Subcutaneous abdominal adipose tissue (tissue), 5 donors: ENCODE measurements around the gene IBTK.
A peak's percentile ranks its signal among the peaks of the same experiment; 100 is the strongest.
"Not testable (repeated sequence)": the region's sequence is repeated elsewhere in the genome, so short reads cannot be mapped to it uniquely, and the experiment has no call there.

Source experiments
- H3K27ac ChIP-seq: one replicate; pipeline ENCODE4 v1.7.0; 2013; ENCODE audit warnings: low read depth, mild to moderate bottlenecking, inconsistent platforms, low read length, moderate library complexity
- H3K27me3 ChIP-seq, 5 donors: one replicate each; pipeline ENCODE4 v1.7.0; 2013; ENCODE audit warnings: low read length in 5 of 5, inconsistent platforms in 1 of 5; ENCODE audit not compliant: control insufficient read depth in 5 of 5, insufficient read depth in 4 of 5
- H3K36me3 ChIP-seq, 5 donors: one replicate each; pipeline ENCODE4 v1.7.0; 2013; ENCODE audit warnings: low read length in 5 of 5; ENCODE audit not compliant: control insufficient read depth in 5 of 5, insufficient read depth in 5 of 5
- H3K4me1 ChIP-seq, 5 donors: one replicate each; pipeline ENCODE4 v1.7.0; 2013; ENCODE audit warnings: low read length in 5 of 5, mild to moderate bottlenecking in 3 of 5, moderate library complexity in 1 of 5; ENCODE audit not compliant: control insufficient read depth in 5 of 5, insufficient read depth in 5 of 5
- H3K4me3 ChIP-seq, 5 donors: one replicate each; pipeline ENCODE4 v1.7.0; 2013; ENCODE audit warnings: low read length in 5 of 5, low read depth in 1 of 5
- H3K9ac ChIP-seq, 5 donors: one replicate each; pipeline ENCODE4 v1.7.0; 2013; ENCODE audit warnings: low read length in 5 of 5, mild to moderate bottlenecking in 4 of 5, moderate library complexity in 3 of 5
- H3K9me3 ChIP-seq, 5 donors: one replicate each; pipeline ENCODE4 v1.7.0; 2013; ENCODE audit warnings: low read length in 5 of 5; ENCODE audit not compliant: control insufficient read depth in 5 of 5
- donor health status: healthy.
- donor health status: healthy.
- donor health status: healthy.
- donor health status: healthy.
- donor health status: healthy.

IBTK gene

DNA sequence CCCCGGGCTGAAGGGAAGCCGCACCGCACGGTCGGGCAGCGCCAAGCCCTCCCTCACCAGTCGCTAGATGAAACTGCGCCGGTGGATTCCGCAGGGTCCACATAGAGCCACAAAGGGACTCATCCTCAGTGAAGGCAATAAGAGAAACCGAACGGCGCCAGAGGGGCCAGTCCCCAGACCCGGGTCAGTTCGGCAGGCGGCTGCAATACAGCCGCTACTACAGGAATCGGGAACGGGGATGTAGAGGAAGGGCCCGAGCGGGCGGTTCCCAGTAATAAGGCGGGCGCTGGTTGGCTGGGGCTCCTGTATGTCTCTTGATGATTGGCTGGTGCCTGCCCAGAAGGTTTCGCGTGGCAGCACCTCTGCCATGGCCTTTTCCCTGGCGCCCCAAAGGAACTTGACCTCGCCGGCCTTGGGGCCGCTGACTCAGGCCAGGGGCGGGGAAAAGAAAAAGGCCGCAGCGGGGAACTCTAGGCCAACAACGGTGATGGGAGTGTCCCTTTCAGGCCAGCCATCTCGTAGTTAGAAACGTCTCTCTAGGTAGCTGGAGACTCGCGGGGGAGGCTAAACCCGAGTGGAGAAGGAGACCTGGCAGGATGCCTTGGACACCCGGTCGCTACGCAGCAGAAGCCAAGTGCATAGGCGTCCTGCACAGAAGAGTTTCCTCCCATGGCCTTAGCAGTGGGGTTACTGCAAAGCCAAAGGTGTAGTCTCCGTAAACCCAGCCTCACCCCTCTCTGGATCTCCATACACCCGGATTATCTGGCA, at the start of gene IBTK:
Gene IBTK, minus strand, starts transcription at position 240 of the 768 bp plus-strand sequence. CDS start 7,258 bp downstream, outside the sequence.
- peak within 1 kb of the TSS; percentile 77 to 92 (median 84) for H3K4me3 ChIP-seq
- H3K4me1 ChIP-seq: peaks cover 4 to 38% (median 28%) of the 10 kb centered on the region in 5 donors
- H3K27me3 ChIP-seq: no peaks in the 10 kb centered on the region
- no peaks in the 10 kb centered on the region for H3K36me3 ChIP-seq
- H3K9ac ChIP-seq: peak within 1 kb of the TSS; percentile 90 to 97 (median 92)
- H3K9me3 ChIP-seq: no peaks in the 10 kb centered on the region
- peak within 1 kb of the TSS; percentile 94 for H3K27ac ChIP-seq

DNA sequence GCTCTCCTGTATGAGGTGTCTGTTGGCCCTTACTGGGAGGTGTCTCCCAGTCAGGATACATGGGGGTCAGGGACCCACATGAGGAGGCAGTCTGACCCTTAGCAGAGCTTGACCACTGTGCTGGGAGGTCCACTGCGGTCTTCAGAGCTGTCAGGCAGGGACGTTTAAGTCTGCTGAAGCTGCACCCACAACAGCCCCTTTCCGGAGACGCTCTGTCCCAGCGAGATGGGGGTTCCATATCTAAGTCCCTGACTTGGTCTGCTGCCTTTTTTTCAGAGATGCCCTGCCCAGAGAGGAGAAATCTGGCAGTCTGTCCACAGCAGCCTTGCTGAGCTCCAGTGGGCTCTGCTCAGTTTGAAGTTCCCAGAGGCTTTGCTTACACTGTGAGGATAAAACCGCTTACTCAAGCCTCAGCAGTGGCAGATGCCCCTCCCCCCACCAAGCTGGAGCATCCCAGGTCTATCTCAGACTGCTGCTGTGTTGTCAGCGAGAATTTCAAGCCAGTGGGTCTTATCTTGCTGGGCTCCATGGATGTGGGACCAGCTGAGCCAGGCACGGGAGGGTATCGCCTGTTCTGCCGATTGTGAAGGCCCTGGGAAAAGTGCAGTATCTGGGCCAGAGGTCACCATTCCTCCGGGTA, 36.3 kb upstream of the IBTK start:
- peaks cover 0 to 3% (median 0%) of the 10 kb centered on the region in 5 donors for H3K27me3 ChIP-seq
- no peak overlapping the region for H3K4me3 ChIP-seq

GRCh38 chr6:82281550-82281949, 34.0 kb upstream of the IBTK start:
- H3K4me3 ChIP-seq, H3K9me3 ChIP-seq, H3K27ac ChIP-seq, H3K4me1 ChIP-seq, H3K36me3 ChIP-seq, H3K27me3 ChIP-seq, H3K9ac ChIP-seq: not testable (repeated sequence)

More for the DNA sequence above, 36.3 kb upstream of the IBTK start:
- H3K4me1 ChIP-seq: no peaks in the 10 kb centered on the region
- no peaks in the 10 kb centered on the region for H3K9me3 ChIP-seq
- no peaks in the 10 kb centered on the region for H3K36me3 ChIP-seq
- no peak overlapping the region for H3K27ac ChIP-seq
- no peak overlapping the region for H3K9ac ChIP-seq

- H3K9me3 ChIP-seq: no peaks in the 10 kb centered on the region
- H3K36me3 ChIP-seq: no peaks in the 10 kb centered on the region
- no peaks in the 10 kb centered on the region for H3K4me1 ChIP-seq
- H3K4me3 ChIP-seq: no peak overlapping the region
- H3K27ac ChIP-seq: no peak overlapping the region
- H3K9ac ChIP-seq: no peak overlapping the region
- no peaks in the 10 kb centered on the region for H3K27me3 ChIP-seq
These were observed 30.1 kb upstream of the IBTK start for GRCh38 chr6:82277686-82278085.

GRCh38 chr6:82275686-82276085, 28.1 kb upstream of the IBTK start:
- Histone ChIP-seq H3K27ac (no peak overlapping the region), H3K36me3 (no peaks in the 10 kb centered on the region), H3K27me3 (no peaks in the 10 kb centered on the region), H3K4me3 (no peak overlapping the region), H3K9ac (no peak overlapping the region), H3K4me1 (no peaks in the 10 kb centered on the region), H3K9me3 (no peaks in the 10 kb centered on the region)

DNA sequence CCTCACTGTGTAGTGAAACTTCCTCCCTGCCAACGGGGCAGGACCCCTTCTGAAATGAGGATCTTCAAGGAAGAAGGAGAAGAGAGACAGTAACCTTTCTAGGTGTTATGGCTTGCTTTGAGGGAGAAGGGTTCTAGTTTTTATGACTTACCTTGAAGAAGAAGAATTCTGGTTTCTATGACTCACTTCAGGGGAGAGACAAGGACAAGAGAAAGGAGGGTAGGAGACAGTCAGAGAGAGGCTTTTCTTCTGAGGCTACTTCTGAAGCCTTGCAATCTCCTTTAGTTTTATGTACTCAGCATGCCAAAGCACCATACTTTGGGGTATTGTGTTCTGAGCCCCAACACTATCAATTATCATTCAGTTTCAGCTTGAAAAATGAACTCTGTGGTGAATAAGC, 25.8 kb upstream of the IBTK start:
- H3K4me3 ChIP-seq: no peak overlapping the region
- no peaks in the 10 kb centered on the region for H3K4me1 ChIP-seq
- H3K27me3 ChIP-seq: no peaks in the 10 kb centered on the region
- H3K9me3 ChIP-seq: no peaks in the 10 kb centered on the region
- H3K9ac ChIP-seq: no peak overlapping the region
- H3K36me3 ChIP-seq: no peaks in the 10 kb centered on the region
- H3K27ac ChIP-seq: no peak overlapping the region

- Histone ChIP-seq H3K4me1 (no peaks in the 10 kb centered on the region), H3K4me3 (no peak overlapping the region), H3K9ac (no peak overlapping the region), H3K36me3 (no peaks in the 10 kb centered on the region), H3K9me3 (no peaks in the 10 kb centered on the region), H3K27ac (no peak overlapping the region), H3K27me3 (no peaks in the 10 kb centered on the region)
These were observed 23.5 kb upstream of the IBTK start for GRCh38 chr6:82270881-82271635.

DNA sequence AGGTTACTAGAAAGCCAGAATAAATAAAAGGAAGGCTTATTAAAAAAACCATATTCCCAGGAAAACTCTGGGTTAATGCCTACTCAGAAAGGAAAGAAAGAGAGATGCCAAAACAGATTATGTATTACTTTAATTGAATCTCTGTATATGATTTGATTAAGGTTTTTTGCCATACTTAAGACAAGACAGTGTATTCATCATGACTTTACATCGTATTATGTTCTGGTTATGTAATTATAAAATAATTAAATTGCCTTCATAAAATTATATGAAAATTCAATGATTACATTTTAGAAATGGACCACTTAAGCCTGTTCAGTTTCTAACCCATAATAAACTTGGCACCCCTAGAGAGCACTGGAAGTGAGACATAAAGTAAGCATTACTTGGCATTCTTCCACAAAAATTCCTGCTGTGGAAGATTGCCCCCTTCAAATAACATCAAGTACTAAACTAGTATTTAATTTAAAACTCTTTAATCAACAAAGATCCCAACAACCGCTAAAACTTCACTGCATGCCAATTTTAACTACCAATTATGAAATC, 20.8 kb upstream of the IBTK start:
- no peaks in the 10 kb centered on the region for H3K9me3 ChIP-seq
- H3K4me3 ChIP-seq: no peak overlapping the region
- H3K36me3 ChIP-seq: no peaks in the 10 kb centered on the region
- no peak overlapping the region for H3K9ac ChIP-seq
- H3K27me3 ChIP-seq: no peaks in the 10 kb centered on the region
- H3K27ac ChIP-seq: no peak overlapping the region
- H3K4me1 ChIP-seq: no peaks in the 10 kb centered on the region

GRCh38 chr6:82264824-82265223, 17.3 kb upstream of the IBTK start:
- no peak overlapping the region for H3K9ac ChIP-seq
- H3K27me3 ChIP-seq: no peaks in the 10 kb centered on the region
- H3K4me1 ChIP-seq: peaks cover 3 to 18% (median 12%) of the 10 kb centered on the region in 5 donors
- H3K9me3 ChIP-seq: no peaks in the 10 kb centered on the region
- no peak overlapping the region for H3K27ac ChIP-seq
- no peaks in the 10 kb centered on the region for H3K36me3 ChIP-seq
- no peak overlapping the region for H3K4me3 ChIP-seq

GRCh38 chr6:82264321-82264720, 16.8 kb upstream of the IBTK start:
- Histone ChIP-seq H3K9ac (no peak overlapping the region), H3K27ac (no peak overlapping the region), H3K9me3 (no peaks in the 10 kb centered on the region), H3K4me1 (peaks cover 3 to 18% (median 12%) of the 10 kb centered on the region in 5 donors), H3K27me3 (no peaks in the 10 kb centered on the region), H3K36me3 (no peaks in the 10 kb centered on the region), H3K4me3 (no peak overlapping the region)
